Stimulated activated CD8-positive, alpha-beta memory T cell treated with anti-CD3 and anti-CD28 coated beads, Interleukin-4, amount 100 ng/mL, for 24 hours (primary cell): ENCODE measurements around the gene CCSER1.
"Not testable (repeated sequence)": the region's sequence is repeated elsewhere in the genome, so short reads cannot be mapped to it uniquely, and the experiment has no call there.

Experiments used
- DNase-seq: peaks from one replicate; pipeline ENCODE4 v3.0.0-alpha.2; 2020; ENCODE audit warnings: low read depth

CCSER1 gene

DNA sequence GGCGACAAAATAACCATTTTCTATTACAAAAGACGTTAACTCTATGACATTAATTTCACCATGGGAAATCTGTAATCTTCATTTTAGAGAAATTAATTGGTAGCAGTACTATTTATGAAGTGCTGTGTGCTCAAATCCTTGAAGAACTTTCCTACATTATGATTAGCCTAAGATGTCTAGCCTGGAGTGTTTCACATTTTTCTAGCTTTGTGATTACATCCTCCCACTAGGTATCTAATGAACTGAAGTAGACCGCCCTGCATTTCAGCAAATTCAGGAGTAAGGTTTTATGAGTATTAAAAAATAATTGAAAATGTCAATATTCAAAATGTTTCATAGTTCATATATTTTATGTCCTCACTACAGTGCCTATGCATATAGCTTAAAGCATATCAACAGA lies 713.1 kb downstream of the CCSER1 start:
- DNase-seq, result no peak

GRCh38 chr4:90840828-90841227 lies 713.6 kb downstream of the CCSER1 start:
- no peak for DNase-seq

- DNase-seq, result no peak
These were observed 714.5 kb downstream of the CCSER1 start for GRCh38 chr4:90841676-90842075.

DNA sequence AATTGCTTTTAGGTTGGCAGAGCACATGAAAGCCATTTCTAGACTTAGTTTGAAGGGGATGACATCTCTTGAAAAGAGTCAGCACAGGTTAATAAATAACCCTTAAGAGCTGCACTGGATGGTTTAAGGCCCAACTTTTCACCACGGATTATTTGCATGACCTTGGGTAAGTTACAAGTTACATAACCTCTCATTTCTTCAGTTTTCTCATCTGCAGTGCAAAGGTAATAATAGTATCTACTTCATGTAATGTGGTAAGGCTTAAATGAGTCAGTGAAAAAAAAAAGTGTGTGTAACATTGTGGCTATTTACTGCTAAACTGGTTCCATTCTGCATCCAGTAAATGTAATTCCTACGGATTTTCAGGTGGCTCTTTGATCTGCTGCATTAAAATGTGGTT lies 715.8 kb downstream of the CCSER1 start:
- no peak for DNase-seq

DNA sequence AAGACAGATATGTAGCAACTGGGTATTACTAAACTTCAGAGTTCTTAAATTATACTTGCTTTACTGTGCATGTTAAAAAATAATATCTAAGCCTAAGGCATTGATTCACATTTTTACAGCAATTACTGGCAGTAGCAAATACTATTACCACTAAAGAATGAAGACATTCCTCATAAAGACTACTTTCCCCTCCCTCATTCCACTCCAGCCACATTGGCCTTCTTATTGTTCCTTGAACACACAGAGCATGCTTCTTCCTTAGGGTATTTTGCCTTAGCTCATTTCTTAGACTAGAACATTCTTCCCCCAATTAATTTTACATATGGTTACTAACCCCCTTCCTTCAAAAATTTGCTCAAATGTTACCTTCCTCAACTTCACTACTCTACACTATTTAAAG lies 717.0 kb downstream of the CCSER1 start:
- no peak for DNase-seq

DNA sequence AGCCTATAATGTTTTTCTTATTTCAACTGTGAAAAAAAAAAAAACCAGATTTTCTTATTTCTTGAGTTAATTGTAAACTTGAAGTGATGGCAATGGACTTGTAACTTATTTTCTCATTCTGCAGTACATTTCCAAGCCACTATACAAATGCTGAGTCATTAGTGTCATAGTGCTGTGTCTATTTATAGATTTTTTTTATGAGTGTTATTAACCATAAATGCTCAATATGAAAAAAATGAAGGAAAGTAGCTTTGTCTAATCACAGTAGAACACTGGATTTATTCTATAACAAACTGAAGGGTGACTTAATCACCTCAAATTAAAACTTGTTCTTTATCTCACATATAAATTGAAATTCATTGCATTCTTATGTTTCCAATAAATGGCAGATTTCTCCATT lies 718.6 kb downstream of the CCSER1 start:
- DNase-seq, result no peak

DNA sequence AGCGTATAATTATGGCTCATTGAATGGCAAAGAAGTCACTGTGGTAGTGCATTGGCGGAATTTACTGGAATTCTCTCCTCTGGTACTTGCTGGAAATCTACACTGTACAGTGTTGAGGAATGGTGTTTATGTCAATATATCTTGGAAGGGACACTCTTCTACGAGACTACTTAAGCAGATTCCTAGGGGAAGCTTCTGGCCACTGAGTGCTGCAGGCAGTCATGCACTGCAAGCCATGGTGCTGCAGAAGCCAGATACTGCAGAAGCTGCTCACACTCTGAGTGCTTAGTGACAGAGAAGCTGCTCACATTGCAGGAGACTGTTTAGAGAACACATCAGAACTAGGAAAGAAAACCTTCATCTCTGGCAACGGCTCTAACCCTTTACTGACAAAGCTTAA lies 725.0 kb downstream of the CCSER1 start:
- DNase-seq, result no peak

- no peak for DNase-seq
These were observed 727.9 kb downstream of the CCSER1 start for GRCh38 chr4:90855111-90855510.

- no peak for DNase-seq
These were observed 730.1 kb downstream of the CCSER1 start for GRCh38 chr4:90857081-90857820.

- no peak for DNase-seq
These were observed 748.6 kb downstream of the CCSER1 start for GRCh38 chr4:90875791-90876190.

- DNase-seq, result no peak
These were observed 749.1 kb downstream of the CCSER1 start for GRCh38 chr4:90876296-90876695.

- no peak for DNase-seq
These were observed 756.3 kb downstream of the CCSER1 start for GRCh38 chr4:90883519-90883918.

DNA sequence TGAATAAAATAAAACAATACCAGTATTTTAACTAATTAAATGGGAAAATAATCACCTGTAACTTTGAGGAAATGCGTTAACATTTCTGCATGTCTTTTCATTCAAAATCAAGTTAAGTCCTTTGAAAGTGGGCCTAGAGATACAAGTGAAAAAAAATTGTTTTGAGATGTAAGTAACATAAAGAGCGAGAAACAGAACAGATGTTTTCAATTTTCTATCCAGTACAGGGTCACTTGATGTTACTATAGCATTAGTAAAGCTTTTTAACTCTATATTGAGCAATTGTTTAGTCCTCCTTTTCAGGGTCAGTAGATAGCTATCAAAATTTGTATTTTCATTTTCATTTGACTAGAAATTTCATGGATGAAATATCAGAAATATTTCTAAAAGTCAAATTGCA lies 761.4 kb downstream of the CCSER1 start:
- DNase-seq, result no peak

- DNase-seq, result no peak
These were observed 762.0 kb downstream of the CCSER1 start for GRCh38 chr4:90889171-90889570.

GRCh38 chr4:90903413-90903812 lies 776.2 kb downstream of the CCSER1 start:
- DNase-seq, result not testable (repeated sequence)

- no peak for DNase-seq
These were observed 776.8 kb downstream of the CCSER1 start for GRCh38 chr4:90904021-90904420.

DNA sequence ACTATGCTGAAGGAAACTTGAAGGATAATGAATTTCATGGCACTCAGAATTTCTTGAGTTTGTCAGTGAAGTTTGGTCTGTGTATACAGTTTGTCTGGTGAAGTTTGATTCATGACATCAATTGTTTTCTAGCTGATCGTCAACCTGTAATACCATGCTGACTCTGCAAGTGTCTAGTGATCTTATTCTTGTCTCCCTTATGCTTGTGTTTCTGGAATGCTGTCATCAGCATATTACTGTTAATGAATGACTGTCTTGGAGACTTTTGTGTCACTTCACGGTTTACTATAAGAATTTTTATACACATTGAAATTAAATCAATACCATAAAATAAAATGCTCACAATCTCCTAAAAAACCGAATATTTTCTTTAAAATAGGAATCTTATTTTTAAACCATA lies 779.0 kb downstream of the CCSER1 start:
- DNase-seq, result no peak

DNA sequence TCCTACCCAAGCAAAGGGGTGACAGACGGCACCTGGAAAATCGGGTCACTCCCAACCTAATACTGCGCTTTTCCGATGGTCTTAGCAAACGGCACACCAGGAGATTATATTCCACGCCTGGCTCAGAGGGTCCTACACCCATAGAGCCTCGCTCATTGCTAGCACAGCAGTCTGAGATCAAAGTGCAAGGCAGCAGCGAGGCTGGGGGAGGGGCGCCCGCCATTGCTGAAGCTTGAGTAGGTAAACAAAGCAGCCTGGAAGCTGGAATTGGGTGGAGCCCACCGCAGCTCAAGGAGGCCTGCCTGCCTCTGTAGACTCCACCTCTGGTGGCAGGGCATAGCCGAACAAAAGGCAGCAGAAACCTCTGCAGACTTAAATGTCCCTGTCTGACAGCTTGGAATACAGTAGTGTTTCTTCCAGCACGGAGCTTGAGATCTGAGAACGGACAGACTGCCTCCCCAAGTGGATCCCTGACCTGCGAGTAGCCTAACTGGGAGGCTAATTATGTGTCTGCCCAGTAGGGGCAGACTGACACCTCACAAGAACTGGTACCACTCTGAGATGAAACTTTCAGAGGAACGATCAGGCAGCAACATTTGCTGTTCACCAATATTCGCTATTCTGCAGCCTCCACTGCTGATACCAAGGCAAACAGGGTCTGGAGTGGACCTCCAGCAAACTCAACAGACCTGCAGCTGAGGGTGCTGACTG lies 784.7 kb downstream of the CCSER1 start:
- DNase-seq, result not testable (repeated sequence)

DNA sequence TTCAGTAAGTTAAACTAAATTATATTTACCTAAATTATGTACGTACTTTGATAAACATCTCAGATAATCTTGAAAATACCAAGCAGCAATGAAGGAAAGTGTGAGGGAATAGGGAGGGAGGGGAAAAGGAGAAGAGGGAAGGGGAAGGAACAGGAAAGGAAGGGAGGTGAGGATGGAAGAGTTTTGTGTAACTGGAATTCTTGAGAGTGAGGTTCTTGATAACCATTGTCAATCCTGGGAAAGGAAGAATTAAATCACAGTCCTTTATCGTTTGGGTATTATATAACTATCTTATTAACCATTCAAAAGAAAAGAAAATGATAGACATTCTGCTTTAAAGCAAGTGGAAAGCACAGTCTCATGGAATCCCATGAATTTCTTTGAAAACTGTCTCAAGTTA lies 795.0 kb downstream of the CCSER1 start:
- DNase-seq, result no peak

DNA sequence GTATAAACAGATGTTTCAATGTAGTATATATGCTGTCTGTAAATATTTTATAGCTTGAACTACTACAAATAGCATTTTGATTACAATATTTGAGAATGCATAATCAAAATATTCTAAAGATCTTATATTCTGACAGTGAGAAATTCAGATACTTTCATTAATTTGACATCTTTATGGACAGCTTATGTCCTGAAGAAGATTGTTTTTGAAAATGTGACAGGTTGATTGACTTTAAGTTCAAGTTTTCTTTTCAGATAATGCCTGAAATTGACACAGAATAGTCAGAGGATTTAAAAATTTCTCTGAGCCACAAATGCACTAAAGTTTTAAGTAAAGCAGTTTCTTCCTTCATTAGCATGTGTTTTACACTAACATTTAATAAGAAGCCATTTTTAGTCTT lies 799.8 kb downstream of the CCSER1 start:
- DNase-seq, result no peak

GRCh38 chr4:90943311-90943710 lies 816.1 kb downstream of the CCSER1 start:
- DNase-seq, result no peak

- DNase-seq, result no peak
These were observed 819.8 kb downstream of the CCSER1 start for GRCh38 chr4:90946945-90947344.

GRCh38 chr4:90950385-90950841 lies 823.2 kb downstream of the CCSER1 start:
- no peak for DNase-seq

- DNase-seq, result no peak
These were observed 823.8 kb downstream of the CCSER1 start for GRCh38 chr4:90951037-90951436.
